ENCODE measurements around the gene DUSP6.

The DUSP6 gene

GRCh38 chr12:89306827-89307473 lies 45.4 kb downstream of the DUSP6 start:
- H2BK120ac ChIP-seq (ENCODE audit: low read depth, low read length), result no peak overlapping the region
- no peak overlapping the region for H3K23ac ChIP-seq (ENCODE audit: low read depth, low read length, poor library complexity)
- peak overlapping the region; percentile 42 for H2AFZ ChIP-seq (ENCODE audit: low read length)
- H3K9ac ChIP-seq (ENCODE audit: low read depth, low read length, poor library complexity), result no peak overlapping the region
- no peak overlapping the region for H3K14ac ChIP-seq (ENCODE audit: low read length)
- no CpG with 5 or more reads among the region's 5 CpGs for WGBS, 2 donors (ENCODE audit: extremely low coverage in 2 of 2, insufficient read length in 2 of 2, insufficient replicate concordance in 1 of 2)
- no peak for DNase-seq (ENCODE audit: low spot score)
- H3K4me1 ChIP-seq (ENCODE audit: control insufficient read depth in 2 of 2, insufficient read depth in 1 of 2, low read depth in 1 of 2, low read length in 2 of 2), result no peaks in the 10 kb centered on the region
- no peaks in the 10 kb centered on the region for H3K27me3 ChIP-seq (ENCODE audit: control insufficient read depth in 3 of 3, insufficient read depth in 3 of 3, low read depth in 1 of 3, low read length in 3 of 3)
- no peak overlapping the region for H3K4ac ChIP-seq (ENCODE audit: low read length)
- H3K27ac ChIP-seq (replicated peaks; ENCODE audit: low read length), result no peak overlapping the region
- H4K8ac ChIP-seq (ENCODE audit: low read depth, low read length), result no peak overlapping the region
- H3K79me1 ChIP-seq (ENCODE audit: low read depth, low read length), result no peaks in the 10 kb centered on the region
- H3K4me2 ChIP-seq (ENCODE audit: insufficient read depth, low read length, poor library complexity, severe bottlenecking), result no peak overlapping the region
- no peak overlapping the region for H2AK5ac ChIP-seq (ENCODE audit: low read depth, low read length)
- H3K4me3 ChIP-seq (ENCODE audit: low read length in 2 of 2), result no peak overlapping the region
- H3K36me3 ChIP-seq (replicated peaks in 1 of 2; ENCODE audit: control insufficient read depth in 2 of 2, insufficient read depth in 2 of 2, low read length in 2 of 2), result no peaks in the 10 kb centered on the region
- no peak overlapping the region for H3K18ac ChIP-seq (ENCODE audit: low read length)
- no peaks in the 10 kb centered on the region for H3K9me3 ChIP-seq (replicated peaks in 1 of 2; ENCODE audit: control insufficient read depth in 2 of 2, insufficient read depth in 1 of 2, low read depth in 1 of 2, low read length in 2 of 2)
- H4K91ac ChIP-seq (ENCODE audit: low read depth, low read length, poor library complexity), result no peak overlapping the region
- no peak overlapping the region for H2BK5ac ChIP-seq (ENCODE audit: low read length)
- H2BK15ac ChIP-seq (ENCODE audit: low read length), result no peak overlapping the region
- H2BK12ac ChIP-seq (ENCODE audit: low read length), result no peak overlapping the region

- Histone ChIP-seq H2AK5ac (ENCODE audit: low read depth, low read length) (no peak overlapping the region), H2AFZ (ENCODE audit: low read length) (peak overlapping the region; percentile 4), H2BK15ac (ENCODE audit: low read length) (no peak overlapping the region), H2BK120ac (ENCODE audit: low read depth, low read length) (no peak overlapping the region), H3K4me1 (ENCODE audit: control insufficient read depth in 2 of 2, insufficient read depth in 1 of 2, low read depth in 1 of 2, low read length in 2 of 2) (no peaks in the 10 kb centered on the region), H4K91ac (ENCODE audit: low read depth, low read length, poor library complexity) (no peak overlapping the region), H3K4me2 (ENCODE audit: insufficient read depth, low read length, poor library complexity, severe bottlenecking) (no peak overlapping the region), H3K27me3 (ENCODE audit: control insufficient read depth in 3 of 3, insufficient read depth in 3 of 3, low read depth in 1 of 3, low read length in 3 of 3) (no peaks in the 10 kb centered on the region), H3K23ac (ENCODE audit: low read depth, low read length, poor library complexity) (no peak overlapping the region), H3K27ac (replicated peaks; ENCODE audit: low read length) (no peak overlapping the region), H3K18ac (ENCODE audit: low read length) (no peak overlapping the region), H2BK12ac (ENCODE audit: low read length) (no peak overlapping the region), H4K8ac (ENCODE audit: low read depth, low read length) (no peak overlapping the region), H3K4me3 (ENCODE audit: low read length in 2 of 2) (no peak overlapping the region), H3K9me3 (replicated peaks in 1 of 2; ENCODE audit: control insufficient read depth in 2 of 2, insufficient read depth in 1 of 2, low read depth in 1 of 2, low read length in 2 of 2) (no peaks in the 10 kb centered on the region), H3K36me3 (replicated peaks in 1 of 2; ENCODE audit: control insufficient read depth in 2 of 2, insufficient read depth in 2 of 2, low read length in 2 of 2) (no peaks in the 10 kb centered on the region), H2BK5ac (ENCODE audit: low read length) (no peak overlapping the region), H3K14ac (ENCODE audit: low read length) (no peak overlapping the region), H3K79me1 (ENCODE audit: low read depth, low read length) (no peaks in the 10 kb centered on the region), H3K9ac (ENCODE audit: low read depth, low read length, poor library complexity) (no peak overlapping the region), H3K4ac (ENCODE audit: low read length) (no peak overlapping the region)
- WGBS, 2 donors (ENCODE audit: extremely low coverage in 2 of 2, insufficient read length in 2 of 2, insufficient replicate concordance in 1 of 2), result no CpG with 5 or more reads among the region's 1 CpG
- no peak for DNase-seq (ENCODE audit: low spot score)
These were observed 46.9 kb downstream of the DUSP6 start for GRCh38 chr12:89305373-89305772.

DNA sequence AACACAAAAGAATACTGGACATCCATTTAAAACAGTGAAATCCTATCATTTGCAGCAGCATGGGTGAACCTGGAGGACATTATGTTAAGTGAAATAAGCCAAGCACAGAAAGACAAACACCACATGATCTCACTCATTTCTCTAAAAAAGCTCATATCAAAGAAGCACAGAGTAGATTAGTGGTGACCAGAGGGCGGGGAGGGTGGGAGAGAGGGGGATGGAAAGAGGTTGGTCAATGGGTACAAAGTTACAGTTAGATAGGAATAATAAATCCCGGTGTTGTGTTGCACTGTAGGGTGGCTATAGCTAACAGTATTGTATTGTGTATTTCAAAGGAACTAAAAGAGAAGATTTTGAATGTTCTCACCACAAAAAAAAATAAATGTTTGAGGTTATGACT lies 52.4 kb downstream of the DUSP6 start:
- H3K4me3 ChIP-seq (ENCODE audit: low read length in 2 of 2), result no peak overlapping the region
- no peak overlapping the region for H4K91ac ChIP-seq (ENCODE audit: low read depth, low read length, poor library complexity)
- no peak for DNase-seq (ENCODE audit: low spot score)
- no peak overlapping the region for H4K8ac ChIP-seq (ENCODE audit: low read depth, low read length)
- H3K36me3 ChIP-seq (replicated peaks in 1 of 2; ENCODE audit: control insufficient read depth in 2 of 2, insufficient read depth in 2 of 2, low read length in 2 of 2), result no peaks in the 10 kb centered on the region
- no peak overlapping the region for H3K27ac ChIP-seq (replicated peaks; ENCODE audit: low read length)
- H2BK12ac ChIP-seq (ENCODE audit: low read length), result no peak overlapping the region
- no peak overlapping the region for H3K9ac ChIP-seq (ENCODE audit: low read depth, low read length, poor library complexity)
- H2BK15ac ChIP-seq (ENCODE audit: low read length), result no peak overlapping the region
- no peak overlapping the region for H2BK120ac ChIP-seq (ENCODE audit: low read depth, low read length)
- no peak overlapping the region for H3K14ac ChIP-seq (ENCODE audit: low read length)
- H3K27me3 ChIP-seq (ENCODE audit: control insufficient read depth in 3 of 3, insufficient read depth in 3 of 3, low read depth in 1 of 3, low read length in 3 of 3), result no peaks in the 10 kb centered on the region
- H3K9me3 ChIP-seq (replicated peaks in 1 of 2; ENCODE audit: control insufficient read depth in 2 of 2, insufficient read depth in 1 of 2, low read depth in 1 of 2, low read length in 2 of 2), result no peaks in the 10 kb centered on the region
- H3K23ac ChIP-seq (ENCODE audit: low read depth, low read length, poor library complexity), result no peak overlapping the region
- H3K79me1 ChIP-seq (ENCODE audit: low read depth, low read length), result no peaks in the 10 kb centered on the region
- no peak overlapping the region for H3K18ac ChIP-seq (ENCODE audit: low read length)
- no peak overlapping the region for H3K4me2 ChIP-seq (ENCODE audit: insufficient read depth, low read length, poor library complexity, severe bottlenecking)
- H2AFZ ChIP-seq (ENCODE audit: low read length), result no peak overlapping the region
- H3K4me1 ChIP-seq (ENCODE audit: control insufficient read depth in 2 of 2, insufficient read depth in 1 of 2, low read depth in 1 of 2, low read length in 2 of 2), result no peaks in the 10 kb centered on the region
- WGBS, 2 donors (ENCODE audit: extremely low coverage in 2 of 2, insufficient read length in 2 of 2, insufficient replicate concordance in 1 of 2), result no CpG with 5 or more reads among the region's 2 CpGs
- H3K4ac ChIP-seq (ENCODE audit: low read length), result no peak overlapping the region
- no peak overlapping the region for H2AK5ac ChIP-seq (ENCODE audit: low read depth, low read length)
- no peak overlapping the region for H2BK5ac ChIP-seq (ENCODE audit: low read length)

GRCh38 chr12:89299417-89299816 lies 52.9 kb downstream of the DUSP6 start:
- Histone ChIP-seq H3K27me3 (ENCODE audit: control insufficient read depth in 3 of 3, insufficient read depth in 3 of 3, low read depth in 1 of 3, low read length in 3 of 3) (no peaks in the 10 kb centered on the region), H3K18ac (ENCODE audit: low read length) (no peak overlapping the region), H4K8ac (ENCODE audit: low read depth, low read length) (no peak overlapping the region), H2BK5ac (ENCODE audit: low read length) (no peak overlapping the region), H2AFZ (ENCODE audit: low read length) (no peak overlapping the region), H2AK5ac (ENCODE audit: low read depth, low read length) (no peak overlapping the region), H2BK12ac (ENCODE audit: low read length) (no peak overlapping the region), H3K9ac (ENCODE audit: low read depth, low read length, poor library complexity) (no peak overlapping the region), H3K4me1 (ENCODE audit: control insufficient read depth in 2 of 2, insufficient read depth in 1 of 2, low read depth in 1 of 2, low read length in 2 of 2) (no peaks in the 10 kb centered on the region), H3K23ac (ENCODE audit: low read depth, low read length, poor library complexity) (no peak overlapping the region), H3K36me3 (replicated peaks in 1 of 2; ENCODE audit: control insufficient read depth in 2 of 2, insufficient read depth in 2 of 2, low read length in 2 of 2) (no peaks in the 10 kb centered on the region), H3K79me1 (ENCODE audit: low read depth, low read length) (no peaks in the 10 kb centered on the region), H3K9me3 (replicated peaks in 1 of 2; ENCODE audit: control insufficient read depth in 2 of 2, insufficient read depth in 1 of 2, low read depth in 1 of 2, low read length in 2 of 2) (no peaks in the 10 kb centered on the region), H3K4me2 (ENCODE audit: insufficient read depth, low read length, poor library complexity, severe bottlenecking) (no peak overlapping the region), H3K27ac (replicated peaks; ENCODE audit: low read length) (no peak overlapping the region), H3K14ac (ENCODE audit: low read length) (no peak overlapping the region), H2BK15ac (ENCODE audit: low read length) (no peak overlapping the region), H2BK120ac (ENCODE audit: low read depth, low read length) (no peak overlapping the region), H3K4me3 (ENCODE audit: low read length in 2 of 2) (no peak overlapping the region), H4K91ac (ENCODE audit: low read depth, low read length, poor library complexity) (no peak overlapping the region), H3K4ac (ENCODE audit: low read length) (no peak overlapping the region)
- no peak for DNase-seq (ENCODE audit: low spot score)
